IMR-90 (cell line): ENCODE data around the gene KRR1. TPM values are rescaled to one million over a fixed set of nuclear protein-coding genes. Genes with fewer than 3 reads are reported as not detected.

Experiments
- ATAC-seq: fragments of 200-7000 bp; cut with Tn5 transposase; 2 replicates; pipeline ENCODE4 v1.9.1; 2020; ENCODE audit warnings: low read depth, mild to moderate bottlenecking, moderate library complexity
- BruUV-seq: library from RNA; stranded (reverse); fragments of 400-500 nt; replicated peaks from 2 replicates; lab custom pipeline; 2021; lab: Mats Ljungman, UMichigan
- CTCF ChIA-PET: fragments of 300-600 bp; formaldehyde crosslinking; extraction: SDS; loops from one replicate; lab custom pipeline; 2021; ENCODE audit warnings: antibody characterized with exemption; lab: Yijun Ruan, JAX
- POLR2A ChIA-PET: fragments of 300-600 bp; sonication (Branson Sonifier 250); formaldehyde crosslinking; loops from one replicate; lab custom pipeline; 2022; ENCODE audit warnings: antibody characterized with exemption; ENCODE audit not compliant: unreplicated experiment; lab: Charles Lee
- DNase-seq: peaks from one replicate; pipeline ENCODE4 v3.0.0; 2013
- H2AFZ ChIP-seq: replicated peaks from 2 replicates; pipeline ENCODE3; 2013; ENCODE audit warnings: low read length, mild to moderate bottlenecking; ENCODE audit not compliant: poor library complexity
- H2AK5ac ChIP-seq: 2 replicates; pipeline ENCODE4 v1.6.1; 2013; ENCODE audit warnings: low read depth, low read length, inconsistent platforms
- H2AK9ac ChIP-seq: replicated peaks from 2 replicates; pipeline ENCODE3; 2013; ENCODE audit warnings: mild to moderate bottlenecking, low read depth, low read length, moderate library complexity; ENCODE audit not compliant: poor library complexity
- H2BK120ac ChIP-seq: 2 replicates; pipeline ENCODE4 v1.6.1; 2013; ENCODE audit warnings: low read depth, low read length, inconsistent platforms
- H2BK15ac ChIP-seq: 3 replicates; pipeline ENCODE4 v1.6.1; 2013; ENCODE audit warnings: low read depth, low read length, inconsistent platforms
- H2BK20ac ChIP-seq: 2 replicates; pipeline ENCODE4 v1.6.1; 2013; ENCODE audit warnings: low read depth, mild to moderate bottlenecking, inconsistent platforms, low read length, moderate library complexity
- H2BK5ac ChIP-seq: 2 replicates; pipeline ENCODE4 v1.6.1; 2013; ENCODE audit warnings: mild to moderate bottlenecking, low read depth, low read length, inconsistent platforms; ENCODE audit not compliant: poor library complexity, severe bottlenecking
- H3K14ac ChIP-seq: replicated peaks from 2 replicates; pipeline ENCODE4 v1.6.1; 2013; ENCODE audit warnings: low read depth, low read length, inconsistent platforms
- H3K18ac ChIP-seq: 2 replicates; pipeline ENCODE4 v1.6.1; 2013; ENCODE audit warnings: low read depth, low read length, control low read depth
- H3K23ac ChIP-seq: 2 replicates; pipeline ENCODE4 v1.6.1; 2013; ENCODE audit warnings: low read depth, low read length, inconsistent platforms
- H3K27ac ChIP-seq: 2 replicates; pipeline ENCODE4 v1.5.1; 2013; ENCODE audit warnings: mild to moderate bottlenecking, control low read depth, low read length; ENCODE audit not compliant: insufficient read depth
- H3K27me3 ChIP-seq: 2 replicates; pipeline ENCODE4 v1.6.1; 2013; ENCODE audit warnings: low read length; ENCODE audit not compliant: control insufficient read depth, insufficient read depth
- H3K36me3 ChIP-seq: 2 replicates; pipeline ENCODE4 v1.6.1; 2013; ENCODE audit warnings: low read length, mixed read lengths; ENCODE audit not compliant: control insufficient read depth, insufficient read depth
- H3K4ac ChIP-seq: 2 replicates; pipeline ENCODE4 v1.6.1; 2013; ENCODE audit warnings: low read depth, low read length, inconsistent platforms
- H3K4me1 ChIP-seq: 2 replicates; pipeline ENCODE4 v1.6.1; 2013; ENCODE audit warnings: low read length, mixed read lengths; ENCODE audit not compliant: control insufficient read depth, insufficient read depth
- H3K4me2 ChIP-seq: 2 replicates; pipeline ENCODE4 v1.6.1; 2013; ENCODE audit warnings: low read depth, mild to moderate bottlenecking, control low read depth, low read length, moderate library complexity
- H3K4me3 ChIP-seq: 2 replicates; pipeline ENCODE4 v1.5.1; 2013; ENCODE audit warnings: low read depth, mild to moderate bottlenecking, control low read depth, low read length, moderate library complexity; ENCODE audit not compliant: insufficient read depth
- H3K56ac ChIP-seq: 2 replicates; pipeline ENCODE4 v1.6.1; 2013; ENCODE audit warnings: low read length, inconsistent platforms; ENCODE audit not compliant: insufficient read depth; ENCODE audit errors: extremely low read depth
- H3K79me1 ChIP-seq, 2 experiments: 2 replicates each; pipeline ENCODE4 v1.6.1; 2013; ENCODE audit warnings: low read length in 2 of 2, inconsistent platforms in 1 of 2, low read depth in 1 of 2
- H3K9ac ChIP-seq: 2 replicates; pipeline ENCODE4 v1.6.1; 2013; ENCODE audit warnings: low read depth, low read length, control low read depth
- H3K9me1 ChIP-seq: 2 replicates; pipeline ENCODE4 v1.6.1; 2013; ENCODE audit warnings: low read length, inconsistent platforms; ENCODE audit not compliant: insufficient read depth
- H3K9me3 ChIP-seq: 2 replicates; pipeline ENCODE4 v1.6.1; 2013; ENCODE audit warnings: low read length; ENCODE audit not compliant: control insufficient read depth, insufficient read depth
- H4K20me1 ChIP-seq: 2 replicates; pipeline ENCODE4 v1.6.1; 2013; ENCODE audit warnings: low read length, inconsistent platforms; ENCODE audit not compliant: insufficient read depth
- H4K5ac ChIP-seq: 2 replicates; pipeline ENCODE4 v1.6.1; 2013; ENCODE audit warnings: mild to moderate bottlenecking, low read depth, low read length, control low read depth
- H4K8ac ChIP-seq, 2 experiments: 2 replicates each; pipeline ENCODE4 v1.6.1; 2013; ENCODE audit warnings: low read depth in 2 of 2, low read length in 2 of 2, control low read depth in 1 of 2, inconsistent platforms in 1 of 2
- H4K91ac ChIP-seq: 2 replicates; pipeline ENCODE4 v1.6.1; 2013; ENCODE audit warnings: low read depth, low read length, inconsistent platforms; ENCODE audit not compliant: insufficient read depth
- MXI1 ChIP-seq: IDR thresholded peaks from 2 replicates; pipeline ENCODE4 v1.6.1; 2012; ENCODE audit warnings: low read depth, mild to moderate bottlenecking, low read length, moderate library complexity, borderline replicate concordance
- RCOR1 ChIP-seq: IDR thresholded peaks from 2 replicates; pipeline ENCODE4 v1.6.1; 2012; ENCODE audit warnings: mild to moderate bottlenecking, low read length, improper control_type of control experiment; ENCODE audit not compliant: insufficient replicate concordance
- WGBS, 2 experiments: methylation state at CpG; one replicate each; pipeline versions ENCODE4 v1.1.5 to v1.1.7; 2013; ENCODE audit warnings: missing lambda C conversion rate in 2 of 2; ENCODE audit not compliant: insufficient read length in 1 of 2; ENCODE audit errors: extremely low coverage in 2 of 2; 5-methylcytosine and 5-hydroxymethylcytosine counted together
- dilution Hi-C: fragments of 300-500 bp; cut with HindIII; formaldehyde crosslinking; loops from one replicate; pipeline ENCODE4 v1.14.3; 2018; ENCODE audit warnings: low sequenced_read_pairs; ENCODE audit not compliant: unreplicated experiment
- in situ Hi-C: fragments of 300-500 bp; cut with MboI; formaldehyde crosslinking; loops from 3 replicates; pipeline ENCODE4 v1.14.3; 2019; ENCODE audit warnings: low sequenced_read_pairs, inconsistent platforms, mixed read lengths
- intact Hi-C: fragments of 100-400 bp; cut with micrococcal nuclease; formaldehyde crosslinking; loops from 2 replicates; pipeline ENCODE4 v1.10.0; 2022
- polyA plus RNA-seq, 3 experiments: library from polyadenylated mRNA; depleted of rRNA; stranded (reverse); fragments of >200 nt; gene quantifications; 2 replicates each; pipeline ENCODE4 v1.2.3, GENCODE V29; 2012; ENCODE audit warnings: low replicate concordance in 1 of 3
- total RNA-seq: library from RNA; depleted of rRNA; stranded (reverse); fragments of >200 nt; gene quantifications from 2 replicates; pipeline ENCODE4 v1.2.3, GENCODE V29; 2012

The KRR1 gene
- total and polyA plus RNA-seq, 2 of the 4 experiments (the other 2 are of a cell fraction) = 18.3 to 31.4 TPM

GRCh38 chr12:75507086-75507485 is 4.3 kb downstream of the KRR1 start:
- H4K91ac ChIP-seq = no peak overlapping the region
- no peak overlapping the region for H2BK15ac ChIP-seq
- H3K56ac ChIP-seq = no peak overlapping the region
- in situ Hi-C loops = loop anchor here (10.0 kb wide), 1 partner anchor 812 kb away; no protein-coding TSS in a partner anchor
- H3K9me1 ChIP-seq = no peaks in the 10 kb centered on the region
- no peak overlapping the region for H3K9ac ChIP-seq
- dilution Hi-C loops = no loop called here
- peaks cover 17% of the 10 kb centered on the region for H3K36me3 ChIP-seq
- no peak overlapping the region for H2AFZ ChIP-seq
- peaks cover 1% of the 10 kb centered on the region; the same call in 1 of the 2 replicates for H3K4me1 ChIP-seq
- WGBS, 2 experiments = no CpG with 5 or more reads among the region's 2 CpGs
- POLR2A ChIA-PET = no interaction called here
- H3K4ac ChIP-seq = no peak overlapping the region
- no peak overlapping the region for H4K8ac ChIP-seq
- H3K27ac ChIP-seq = no peak overlapping the region
- CTCF ChIA-PET = interaction anchor here (0.6 to 1.0 kb wide), 4 partner anchors 157 to 372 kb away, joined by 3 to 4 read pairs (median 4); partner anchors contain the start of gene GLIPR1L1
- TF ChIP-seq RCOR1 (no peak), MXI1 (no peak)
- H3K4me2 ChIP-seq = no peak overlapping the region
- no peak overlapping the region for H2BK120ac ChIP-seq
- H4K20me1 ChIP-seq = no peaks in the 10 kb centered on the region
- no peak overlapping the region for H3K14ac ChIP-seq
- H3K79me1 ChIP-seq = peaks cover 5 to 20% of the 10 kb centered on the region in 2 experiments; a peak in 3 of 4 replicates
- H3K23ac ChIP-seq = no peak overlapping the region
- no peak overlapping the region for H2AK5ac ChIP-seq
- H2BK20ac ChIP-seq = no peak overlapping the region
- no peaks in the 10 kb centered on the region for H3K9me3 ChIP-seq
- no peak for DNase-seq
- BruUV-seq = no TSS peak
- intact Hi-C loops = no loop called here
- ATAC-seq = no peak
- H3K18ac ChIP-seq = no peak overlapping the region
- H2BK5ac ChIP-seq = no peak overlapping the region
- no peak overlapping the region for H2AK9ac ChIP-seq
- H4K5ac ChIP-seq = no peak overlapping the region
- no peaks in the 10 kb centered on the region for H3K27me3 ChIP-seq
- no peak overlapping the region for H3K4me3 ChIP-seq
